GM23338 (cell line): ENCODE data around the gene CYP1A2. TPM values are rescaled to one million over a fixed set of nuclear protein-coding genes. Genes with fewer than 3 reads are reported as not detected.

ENCODE experiments used
- ATAC-seq: fragments of 200-7000 bp; cut with Tn5 transposase; 3 replicates; pipeline ENCODE4 v1.9.1; 2020
- DNase-seq: peaks from one replicate; pipeline ENCODE4 v3.0.0-alpha.2; 2015; ENCODE audit warnings: low spot score
- H2AFZ ChIP-seq: fragments of 200-600 bp; sonication (generic); 2 replicates; pipeline ENCODE4 v1.8.0; 2016; ENCODE audit warnings: antibody characterized with exemption, mild to moderate bottlenecking, moderate library complexity
- H3F3A ChIP-seq: fragments of 200-600 bp; sonication (generic); replicated peaks from 2 replicates; pipeline ENCODE4 v1.8.0; 2017; ENCODE audit warnings: antibody characterized with exemption, mixed run types, low read depth
- H3K27ac ChIP-seq: fragments of 200-600 bp; sonication (generic); 2 replicates; pipeline ENCODE4 v1.6.1; 2016; ENCODE audit warnings: low read depth
- H3K27me3 ChIP-seq: fragments of 200-600 bp; sonication (generic); 2 replicates; pipeline ENCODE4 v1.8.0; 2016; ENCODE audit warnings: mild to moderate bottlenecking, mixed run types, moderate library complexity; ENCODE audit not compliant: insufficient read depth
- H3K36me3 ChIP-seq: fragments of 200-600 bp; sonication (generic); 2 replicates; pipeline ENCODE4 v1.8.0; 2016; ENCODE audit warnings: mild to moderate bottlenecking; ENCODE audit not compliant: insufficient read depth
- H3K4me1 ChIP-seq: fragments of 200-600 bp; sonication (generic); 2 replicates; pipeline ENCODE4 v1.8.0; 2016; ENCODE audit warnings: mild to moderate bottlenecking, moderate library complexity; ENCODE audit not compliant: insufficient read depth
- H3K4me2 ChIP-seq: fragments of 200-600 bp; sonication (generic); 2 replicates; pipeline ENCODE4 v1.7.1; 2017; ENCODE audit warnings: mixed run types
- H3K4me3 ChIP-seq: fragments of 200-600 bp; sonication (generic); 2 replicates; pipeline ENCODE4 v1.6.1; 2016; ENCODE audit warnings: mixed run types
- H3K79me2 ChIP-seq: fragments of 200-600 bp; sonication (generic); replicated peaks from 2 replicates; pipeline ENCODE4 v1.8.0; 2017; ENCODE audit warnings: mild to moderate bottlenecking; ENCODE audit not compliant: insufficient read depth
- H3K9me2 ChIP-seq: fragments of 200-600 bp; sonication (generic); 2 replicates; pipeline ENCODE4 v1.8.0; 2017; ENCODE audit not compliant: insufficient read depth
- H4K20me1 ChIP-seq: fragments of 200-600 bp; sonication (generic); replicated peaks from 2 replicates; pipeline ENCODE4 v1.8.0; 2017; ENCODE audit warnings: mild to moderate bottlenecking; ENCODE audit not compliant: insufficient read depth
- H3K27ac Mint-ChIP-seq: 2 replicates; pipeline ENCODE4 v1.8.0; 2020; ENCODE audit warnings: inconsistent platforms, mild to moderate bottlenecking, moderate library complexity, mixed read lengths
- H3K27me3 Mint-ChIP-seq: 3 replicates; pipeline ENCODE4 v1.8.0; 2022; ENCODE audit warnings: low read depth, mild to moderate bottlenecking, moderate library complexity, mixed read lengths, inconsistent platforms; ENCODE audit not compliant: insufficient read depth, poor library complexity
- H3K36me3 Mint-ChIP-seq: 3 replicates; pipeline ENCODE4 v1.8.0; 2021; ENCODE audit warnings: low read depth, mild to moderate bottlenecking, inconsistent platforms, moderate library complexity, mixed read lengths
- H3K4me1 Mint-ChIP-seq: 3 replicates; pipeline ENCODE4 v1.8.0; 2020; ENCODE audit warnings: mild to moderate bottlenecking, inconsistent platforms, mixed read lengths
- H3K4me3 Mint-ChIP-seq: 3 replicates; pipeline ENCODE4 v1.8.0; 2021; ENCODE audit warnings: moderate library complexity, mild to moderate bottlenecking, inconsistent platforms, mixed read lengths
- H3K9me3 Mint-ChIP-seq: 3 replicates; pipeline ENCODE4 v1.8.0; 2020; ENCODE audit warnings: moderate library complexity, mild to moderate bottlenecking, inconsistent platforms, mixed read lengths
- CREB1 ChIP-seq: fragments of 250-450 bp; sonication (Bioruptor Pico); IDR thresholded peaks from 2 replicates; pipeline ENCODE4 v1.5.0; 2020; ENCODE audit warnings: low read depth, mild to moderate bottlenecking, moderate library complexity
- EZH2 ChIP-seq: fragments of 200-600 bp; sonication (generic); IDR thresholded peaks from one replicate; pipeline ENCODE4 v1.8.0; 2017; ENCODE audit warnings: antibody characterized with exemption, mild to moderate bottlenecking, low read depth; ENCODE audit not compliant: unreplicated experiment
- EZH2phosphoT487 ChIP-seq: fragments of 200-600 bp; sonication (generic); IDR thresholded peaks from one replicate; pipeline ENCODE4 v1.8.1; 2018; ENCODE audit warnings: antibody characterized with exemption; ENCODE audit not compliant: unreplicated experiment
- JUNB ChIP-seq: IDR thresholded peaks from one replicate; pipeline ENCODE4 v1.6.1; 2016; ENCODE audit warnings: antibody characterized with exemption; ENCODE audit not compliant: unreplicated experiment
- NANOG ChIP-seq: IDR thresholded peaks from 2 replicates; pipeline ENCODE4 v1.6.1; 2016; ENCODE audit warnings: antibody characterized with exemption, borderline replicate concordance
- POLR2AphosphoS5 ChIP-seq: IDR thresholded peaks from 2 replicates; pipeline ENCODE4 v1.6.1; 2016; ENCODE audit warnings: antibody characterized with exemption, low read depth
- STAT1 ChIP-seq: IDR thresholded peaks from one replicate; pipeline ENCODE4 v1.6.1; 2016; ENCODE audit warnings: antibody characterized with exemption; ENCODE audit not compliant: unreplicated experiment
- ZNF114 ChIP-seq: fragments of 250-450 bp; sonication (Bioruptor Pico); IDR thresholded peaks from 2 replicates; pipeline ENCODE4 v1.5.0; 2020; ENCODE audit warnings: mild to moderate bottlenecking, moderate library complexity
- ZNF331 ChIP-seq: fragments of 250-450 bp; sonication (Bioruptor Pico); IDR thresholded peaks from 2 replicates; pipeline ENCODE4 v1.5.0; 2020; ENCODE audit warnings: low read depth, mild to moderate bottlenecking, moderate library complexity
- polyA plus RNA-seq: library from polyadenylated mRNA; unstranded; fragments of >200 nt; fragmentation: Nextera tagmentation; extraction: Ambion mirVana; gene quantifications from 2 replicates; pipeline ENCODE4 v1.2.1, GENCODE V29; 2016
- total RNA-seq: library from RNA; depleted of rRNA; stranded (reverse); fragments of >200 nt; shearing (Covaris generic); gene quantifications from 2 replicates; pipeline ENCODE4 v1.2.3, GENCODE V29; 2014
- TF ChIP-seq, protein P1 (sequence below): fragments of 250-450 bp; sonication (Bioruptor Pico); IDR thresholded peaks from 2 replicates; pipeline ENCODE4 v1.5.0; 2020; ENCODE audit warnings: mild to moderate bottlenecking, moderate library complexity
- TF ChIP-seq, protein P2 (sequence below): IDR thresholded peaks from one replicate; pipeline ENCODE4 v1.6.1; 2018; ENCODE audit warnings: antibody characterized with exemption; ENCODE audit not compliant: unreplicated experiment
- TF ChIP-seq, protein P3 (sequence below), 2 experiments: fragments of 200-600 bp in 1 of 2; sonication (generic) in 1 of 2; conservative IDR thresholded peaks; 2 replicates each; pipeline versions ENCODE4 v1.5.1 to v1.6.1; 2016 to 2017; ENCODE audit warnings: antibody characterized with exemption in 2 of 2, low read depth in 2 of 2, mild to moderate bottlenecking in 2 of 2, moderate library complexity in 1 of 2

The CYP1A2 gene
- total and polyA plus RNA-seq, 2 experiments from 2014 or later: not detected

DNA sequence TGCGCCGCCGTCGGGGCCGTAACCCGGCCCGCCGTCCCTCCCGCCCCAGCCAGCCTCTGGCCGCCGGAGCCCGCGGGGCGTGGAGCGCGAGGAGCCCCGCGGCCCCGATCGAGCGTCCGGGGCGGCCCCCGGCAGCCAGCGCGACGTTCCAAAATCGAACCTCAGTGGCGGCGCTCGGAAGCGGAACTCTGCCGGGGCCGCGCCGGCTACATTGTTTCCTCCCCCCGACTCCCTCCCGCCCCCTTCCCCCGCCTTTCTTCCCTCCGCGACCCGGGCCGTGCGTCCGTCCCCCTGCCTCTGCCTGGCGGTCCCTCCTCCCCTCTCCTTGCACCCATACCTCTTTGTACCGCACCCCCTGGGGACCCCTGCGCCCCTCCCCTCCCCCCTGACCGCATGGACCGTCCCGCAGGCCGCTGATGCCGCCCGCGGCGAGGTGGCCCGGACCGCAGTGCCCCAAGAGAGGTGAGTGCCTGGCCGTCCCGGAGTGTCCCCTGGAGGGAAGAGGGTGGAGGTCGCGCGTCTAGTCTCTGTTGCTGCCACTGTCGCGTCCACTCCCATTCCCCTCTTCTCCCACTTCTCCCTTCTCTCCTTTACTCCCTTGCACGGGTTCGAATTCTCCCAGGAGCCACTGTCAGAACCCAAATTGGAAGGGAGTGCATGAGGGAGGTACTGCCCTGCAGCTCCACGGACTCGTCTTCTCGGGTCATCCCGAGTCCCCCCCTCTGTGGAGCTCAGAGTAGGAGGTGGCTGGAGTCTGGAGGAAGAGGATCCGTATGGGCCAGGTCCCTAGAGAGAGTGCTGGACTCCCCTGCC, 33.8 kb downstream of the CYP1A2 start (continued):
- no peak for TF ChIP-seq ZNF114 (CRISPR knock-in tag)
- TF ChIP-seq EZH2: no peak
- TF ChIP-seq EZH2phosphoT487: no peak
- TF ChIP-seq NANOG: no peak
- no peak for TF ChIP-seq CREB1 (CRISPR knock-in tag)
- no peak for TF ChIP-seq JUNB

DNA sequence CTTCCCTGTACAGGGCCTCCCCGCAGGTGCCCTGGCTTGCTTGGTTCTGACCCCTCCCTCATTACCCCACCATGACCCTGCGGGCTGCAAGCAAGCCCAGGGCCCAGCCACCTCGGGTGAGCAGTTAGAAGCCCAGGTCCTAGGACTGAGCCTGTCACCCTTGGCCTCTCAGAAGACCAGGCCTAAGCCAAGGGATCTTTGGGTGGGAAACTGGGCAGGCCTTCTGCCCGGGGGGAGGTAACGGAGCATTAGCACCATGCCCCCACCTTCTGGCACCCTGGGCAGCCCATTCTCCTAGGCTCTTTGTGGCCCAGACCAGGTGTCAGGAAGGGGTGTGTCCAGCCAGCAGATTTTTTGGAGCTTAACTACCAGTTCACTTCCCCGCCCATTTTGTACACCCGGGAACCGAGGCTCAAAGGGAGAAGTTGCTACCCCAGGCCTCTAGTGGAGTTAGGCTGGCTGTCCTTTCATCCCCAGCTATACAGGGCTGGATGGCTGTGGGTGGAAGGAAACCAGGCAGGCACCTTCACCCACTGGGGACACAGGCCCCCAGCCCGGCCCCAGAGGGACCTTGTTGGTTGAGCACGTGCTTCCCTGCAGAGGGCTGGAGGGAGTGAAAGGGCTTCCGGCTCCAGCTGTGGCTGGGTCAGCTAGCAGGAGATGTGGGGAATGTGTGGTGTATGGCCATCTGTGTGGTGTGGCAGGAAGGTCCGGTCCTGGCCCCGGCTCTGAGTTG, 34.6 kb downstream of the CYP1A2 start:
- no peak for DNase-seq
- TF ChIP-seq ZNF114 (CRISPR knock-in tag) (no peak), POLR2AphosphoS5 (no peak), EZH2phosphoT487 (no peak), CREB1 (CRISPR knock-in tag) (no peak), EZH2 (no peak), ZNF331 (CRISPR knock-in tag) (no peak), STAT1 (no peak), NANOG (no peak)
- TF ChIP-seq, protein P1, sequence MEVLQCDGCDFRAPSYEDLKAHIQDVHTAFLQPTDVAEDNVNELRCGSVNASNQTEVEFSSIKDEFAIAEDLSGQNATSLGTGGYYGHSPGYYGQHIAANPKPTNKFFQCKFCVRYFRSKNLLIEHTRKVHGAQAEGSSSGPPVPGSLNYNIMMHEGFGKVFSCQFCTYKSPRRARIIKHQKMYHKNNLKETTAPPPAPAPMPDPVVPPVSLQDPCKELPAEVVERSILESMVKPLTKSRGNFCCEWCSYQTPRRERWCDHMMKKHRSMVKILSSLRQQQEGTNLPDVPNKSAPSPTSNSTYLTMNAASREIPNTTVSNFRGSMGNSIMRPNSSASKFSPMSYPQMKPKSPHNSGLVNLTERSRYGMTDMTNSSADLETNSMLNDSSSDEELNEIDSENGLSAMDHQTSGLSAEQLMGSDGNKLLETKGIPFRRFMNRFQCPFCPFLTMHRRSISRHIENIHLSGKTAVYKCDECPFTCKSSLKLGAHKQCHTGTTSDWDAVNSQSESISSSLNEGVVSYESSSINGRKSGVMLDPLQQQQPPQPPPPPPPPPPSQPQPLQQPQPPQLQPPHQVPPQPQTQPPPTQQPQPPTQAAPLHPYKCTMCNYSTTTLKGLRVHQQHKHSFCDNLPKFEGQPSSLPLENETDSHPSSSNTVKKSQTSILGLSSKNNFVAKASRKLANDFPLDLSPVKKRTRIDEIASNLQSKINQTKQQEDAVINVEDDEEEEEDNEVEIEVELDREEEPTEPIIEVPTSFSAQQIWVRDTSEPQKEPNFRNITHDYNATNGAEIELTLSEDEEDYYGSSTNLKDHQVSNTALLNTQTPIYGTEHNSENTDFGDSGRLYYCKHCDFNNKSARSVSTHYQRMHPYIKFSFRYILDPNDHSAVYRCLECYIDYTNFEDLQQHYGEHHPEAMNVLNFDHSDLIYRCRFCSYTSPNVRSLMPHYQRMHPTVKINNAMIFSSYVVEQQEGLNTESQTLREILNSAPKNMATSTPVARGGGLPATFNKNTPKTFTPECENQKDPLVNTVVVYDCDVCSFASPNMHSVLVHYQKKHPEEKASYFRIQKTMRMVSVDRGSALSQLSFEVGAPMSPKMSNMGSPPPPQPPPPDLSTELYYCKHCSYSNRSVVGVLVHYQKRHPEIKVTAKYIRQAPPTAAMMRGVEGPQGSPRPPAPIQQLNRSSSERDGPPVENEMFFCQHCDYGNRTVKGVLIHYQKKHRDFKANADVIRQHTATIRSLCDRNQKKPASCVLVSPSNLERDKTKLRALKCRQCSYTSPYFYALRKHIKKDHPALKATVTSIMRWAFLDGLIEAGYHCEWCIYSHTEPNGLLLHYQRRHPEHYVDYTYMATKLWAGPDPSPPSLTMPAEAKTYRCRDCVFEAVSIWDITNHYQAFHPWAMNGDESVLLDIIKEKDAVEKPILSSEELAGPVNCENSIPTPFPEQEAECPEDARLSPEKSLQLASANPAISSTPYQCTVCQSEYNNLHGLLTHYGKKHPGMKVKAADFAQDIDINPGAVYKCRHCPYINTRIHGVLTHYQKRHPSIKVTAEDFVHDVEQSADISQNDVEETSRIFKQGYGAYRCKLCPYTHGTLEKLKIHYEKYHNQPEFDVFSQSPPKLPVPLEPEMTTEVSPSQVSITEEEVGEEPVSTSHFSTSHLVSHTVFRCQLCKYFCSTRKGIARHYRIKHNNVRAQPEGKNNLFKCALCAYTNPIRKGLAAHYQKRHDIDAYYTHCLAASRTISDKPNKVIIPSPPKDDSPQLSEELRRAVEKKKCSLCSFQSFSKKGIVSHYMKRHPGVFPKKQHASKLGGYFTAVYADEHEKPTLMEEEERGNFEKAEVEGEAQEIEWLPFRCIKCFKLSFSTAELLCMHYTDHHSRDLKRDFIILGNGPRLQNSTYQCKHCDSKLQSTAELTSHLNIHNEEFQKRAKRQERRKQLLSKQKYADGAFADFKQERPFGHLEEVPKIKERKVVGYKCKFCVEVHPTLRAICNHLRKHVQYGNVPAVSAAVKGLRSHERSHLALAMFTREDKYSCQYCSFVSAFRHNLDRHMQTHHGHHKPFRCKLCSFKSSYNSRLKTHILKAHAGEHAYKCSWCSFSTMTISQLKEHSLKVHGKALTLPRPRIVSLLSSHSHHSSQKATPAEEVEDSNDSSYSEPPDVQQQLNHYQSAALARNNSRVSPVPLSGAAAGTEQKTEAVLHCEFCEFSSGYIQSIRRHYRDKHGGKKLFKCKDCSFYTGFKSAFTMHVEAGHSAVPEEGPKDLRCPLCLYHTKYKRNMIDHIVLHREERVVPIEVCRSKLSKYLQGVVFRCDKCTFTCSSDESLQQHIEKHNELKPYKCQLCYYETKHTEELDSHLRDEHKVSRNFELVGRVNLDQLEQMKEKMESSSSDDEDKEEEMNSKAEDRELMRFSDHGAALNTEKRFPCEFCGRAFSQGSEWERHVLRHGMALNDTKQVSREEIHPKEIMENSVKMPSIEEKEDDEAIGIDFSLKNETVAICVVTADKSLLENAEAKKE (CRISPR knock-in tag): no peak
- TF ChIP-seq, protein P2, sequence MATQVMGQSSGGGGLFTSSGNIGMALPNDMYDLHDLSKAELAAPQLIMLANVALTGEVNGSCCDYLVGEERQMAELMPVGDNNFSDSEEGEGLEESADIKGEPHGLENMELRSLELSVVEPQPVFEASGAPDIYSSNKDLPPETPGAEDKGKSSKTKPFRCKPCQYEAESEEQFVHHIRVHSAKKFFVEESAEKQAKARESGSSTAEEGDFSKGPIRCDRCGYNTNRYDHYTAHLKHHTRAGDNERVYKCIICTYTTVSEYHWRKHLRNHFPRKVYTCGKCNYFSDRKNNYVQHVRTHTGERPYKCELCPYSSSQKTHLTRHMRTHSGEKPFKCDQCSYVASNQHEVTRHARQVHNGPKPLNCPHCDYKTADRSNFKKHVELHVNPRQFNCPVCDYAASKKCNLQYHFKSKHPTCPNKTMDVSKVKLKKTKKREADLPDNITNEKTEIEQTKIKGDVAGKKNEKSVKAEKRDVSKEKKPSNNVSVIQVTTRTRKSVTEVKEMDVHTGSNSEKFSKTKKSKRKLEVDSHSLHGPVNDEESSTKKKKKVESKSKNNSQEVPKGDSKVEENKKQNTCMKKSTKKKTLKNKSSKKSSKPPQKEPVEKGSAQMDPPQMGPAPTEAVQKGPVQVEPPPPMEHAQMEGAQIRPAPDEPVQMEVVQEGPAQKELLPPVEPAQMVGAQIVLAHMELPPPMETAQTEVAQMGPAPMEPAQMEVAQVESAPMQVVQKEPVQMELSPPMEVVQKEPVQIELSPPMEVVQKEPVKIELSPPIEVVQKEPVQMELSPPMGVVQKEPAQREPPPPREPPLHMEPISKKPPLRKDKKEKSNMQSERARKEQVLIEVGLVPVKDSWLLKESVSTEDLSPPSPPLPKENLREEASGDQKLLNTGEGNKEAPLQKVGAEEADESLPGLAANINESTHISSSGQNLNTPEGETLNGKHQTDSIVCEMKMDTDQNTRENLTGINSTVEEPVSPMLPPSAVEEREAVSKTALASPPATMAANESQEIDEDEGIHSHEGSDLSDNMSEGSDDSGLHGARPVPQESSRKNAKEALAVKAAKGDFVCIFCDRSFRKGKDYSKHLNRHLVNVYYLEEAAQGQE: no peak
- TF ChIP-seq, protein P3, sequence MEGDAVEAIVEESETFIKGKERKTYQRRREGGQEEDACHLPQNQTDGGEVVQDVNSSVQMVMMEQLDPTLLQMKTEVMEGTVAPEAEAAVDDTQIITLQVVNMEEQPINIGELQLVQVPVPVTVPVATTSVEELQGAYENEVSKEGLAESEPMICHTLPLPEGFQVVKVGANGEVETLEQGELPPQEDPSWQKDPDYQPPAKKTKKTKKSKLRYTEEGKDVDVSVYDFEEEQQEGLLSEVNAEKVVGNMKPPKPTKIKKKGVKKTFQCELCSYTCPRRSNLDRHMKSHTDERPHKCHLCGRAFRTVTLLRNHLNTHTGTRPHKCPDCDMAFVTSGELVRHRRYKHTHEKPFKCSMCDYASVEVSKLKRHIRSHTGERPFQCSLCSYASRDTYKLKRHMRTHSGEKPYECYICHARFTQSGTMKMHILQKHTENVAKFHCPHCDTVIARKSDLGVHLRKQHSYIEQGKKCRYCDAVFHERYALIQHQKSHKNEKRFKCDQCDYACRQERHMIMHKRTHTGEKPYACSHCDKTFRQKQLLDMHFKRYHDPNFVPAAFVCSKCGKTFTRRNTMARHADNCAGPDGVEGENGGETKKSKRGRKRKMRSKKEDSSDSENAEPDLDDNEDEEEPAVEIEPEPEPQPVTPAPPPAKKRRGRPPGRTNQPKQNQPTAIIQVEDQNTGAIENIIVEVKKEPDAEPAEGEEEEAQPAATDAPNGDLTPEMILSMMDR (conservative IDR thresholded peaks at IDR 0.05; ENCODE audit: low read depth in 2 of 2): no peak

More for the DNA sequence above, 34.6 kb downstream of the CYP1A2 start:
- Mint-ChIP-seq H3K27me3 (peaks cover 23% of the 10 kb centered on the region), H3K4me1 (peaks cover 36% of the 10 kb centered on the region), H3K9me3 (no peaks in the 10 kb centered on the region), H3K4me3 (peak overlapping the region; percentile 82), H3K27ac (no peak overlapping the region), H3K36me3 (no peaks in the 10 kb centered on the region)
- Histone ChIP-seq H3K4me1 (peaks cover 17% of the 10 kb centered on the region), H3F3A (peaks cover 3% of the 10 kb centered on the region), H3K79me2 (peaks cover 5% of the 10 kb centered on the region), H3K4me2 (peak overlapping the region; percentile 96), H3K27ac (no peak overlapping the region), H3K27me3 (peaks cover 19% of the 10 kb centered on the region), H3K36me3 (no peaks in the 10 kb centered on the region), H3K4me3 (peak overlapping the region; percentile 79), H4K20me1 (peaks cover 30% of the 10 kb centered on the region), H3K9me2 (no peaks in the 10 kb centered on the region), H2AFZ (no peak overlapping the region)
- peak; percentile 11 for ATAC-seq
